ENCODE measurements around the gene FKBP3.
"Not testable (repeated sequence)": the region's sequence is repeated elsewhere in the genome, so short reads cannot be mapped to it uniquely, and the experiment has no call there.

FKBP3 gene

DNA sequence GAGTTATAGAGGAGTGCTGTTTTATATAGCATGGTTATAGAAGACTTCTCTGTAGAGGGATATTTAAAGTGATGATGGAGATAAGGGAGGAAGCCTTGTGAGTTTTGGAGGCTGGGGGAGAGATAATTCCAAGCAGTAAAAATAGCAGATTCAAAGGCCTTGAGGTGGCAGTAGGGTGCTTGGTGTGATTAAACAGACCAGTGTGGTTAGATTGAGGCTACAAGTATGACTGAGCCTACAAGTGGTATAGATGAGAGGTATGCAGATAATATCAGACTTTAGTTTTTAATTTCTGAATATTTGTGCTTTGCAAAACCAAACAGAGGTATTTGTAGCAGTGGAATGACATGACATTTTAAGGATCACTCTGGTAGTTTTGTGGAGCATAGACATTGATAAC lies 21.8 kb upstream of the FKBP3 start:
- TF ChIP-seq, protein P1, sequence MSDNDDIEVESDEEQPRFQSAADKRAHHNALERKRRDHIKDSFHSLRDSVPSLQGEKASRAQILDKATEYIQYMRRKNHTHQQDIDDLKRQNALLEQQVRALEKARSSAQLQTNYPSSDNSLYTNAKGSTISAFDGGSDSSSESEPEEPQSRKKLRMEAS (IDR thresholded peaks at IDR 0.05; ENCODE audit: low read depth, low read length): no peak
- TF ChIP-seq, protein P2, sequence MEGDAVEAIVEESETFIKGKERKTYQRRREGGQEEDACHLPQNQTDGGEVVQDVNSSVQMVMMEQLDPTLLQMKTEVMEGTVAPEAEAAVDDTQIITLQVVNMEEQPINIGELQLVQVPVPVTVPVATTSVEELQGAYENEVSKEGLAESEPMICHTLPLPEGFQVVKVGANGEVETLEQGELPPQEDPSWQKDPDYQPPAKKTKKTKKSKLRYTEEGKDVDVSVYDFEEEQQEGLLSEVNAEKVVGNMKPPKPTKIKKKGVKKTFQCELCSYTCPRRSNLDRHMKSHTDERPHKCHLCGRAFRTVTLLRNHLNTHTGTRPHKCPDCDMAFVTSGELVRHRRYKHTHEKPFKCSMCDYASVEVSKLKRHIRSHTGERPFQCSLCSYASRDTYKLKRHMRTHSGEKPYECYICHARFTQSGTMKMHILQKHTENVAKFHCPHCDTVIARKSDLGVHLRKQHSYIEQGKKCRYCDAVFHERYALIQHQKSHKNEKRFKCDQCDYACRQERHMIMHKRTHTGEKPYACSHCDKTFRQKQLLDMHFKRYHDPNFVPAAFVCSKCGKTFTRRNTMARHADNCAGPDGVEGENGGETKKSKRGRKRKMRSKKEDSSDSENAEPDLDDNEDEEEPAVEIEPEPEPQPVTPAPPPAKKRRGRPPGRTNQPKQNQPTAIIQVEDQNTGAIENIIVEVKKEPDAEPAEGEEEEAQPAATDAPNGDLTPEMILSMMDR (IDR thresholded peaks at IDR 0.05; ENCODE audit: low read depth, low read length): no peak
- TF ChIP-seq MYC (IDR thresholded peaks at IDR 0.05; ENCODE audit: low read depth, low read length) (no peak), POLR2A (IDR thresholded peaks at IDR 0.05; ENCODE audit: extremely low read depth, insufficient read length) (no peak)
- no peak overlapping the region for H3K4me3 ChIP-seq (ENCODE audit: low read depth, low read length)
- DNase-seq (ENCODE audit: low read depth): no peak

DNA sequence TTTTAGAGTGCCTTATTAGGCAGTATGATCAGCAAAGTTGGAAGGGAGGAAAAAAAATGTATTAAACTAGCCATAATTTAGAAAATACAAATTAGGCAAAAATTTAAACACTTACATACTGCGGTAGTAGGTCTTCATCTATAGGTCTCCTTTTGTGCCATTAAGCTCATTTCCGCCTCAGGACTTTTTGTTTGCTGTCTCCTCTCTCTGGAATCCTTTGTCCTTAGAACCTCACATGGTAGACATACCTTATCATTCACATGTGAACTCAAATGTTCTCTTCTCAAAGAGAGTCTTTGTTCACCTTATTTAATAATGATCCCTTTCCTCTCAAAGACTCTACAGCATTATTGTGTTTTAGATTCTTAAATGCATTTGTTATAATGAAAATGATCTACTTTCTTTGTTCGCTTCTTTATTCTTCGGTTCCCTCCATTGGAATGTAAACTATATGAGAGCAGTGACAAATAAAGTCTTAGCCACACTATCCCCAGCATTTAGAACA lies 16.2 kb upstream of the FKBP3 start:
- TF ChIP-seq POLR2A (IDR thresholded peaks at IDR 0.05; ENCODE audit: extremely low read depth, insufficient read length): no peak
- TF ChIP-seq, protein P1 (IDR thresholded peaks at IDR 0.05; ENCODE audit: low read depth, low read length): no peak
- no peak for TF ChIP-seq MYC (IDR thresholded peaks at IDR 0.05; ENCODE audit: low read depth, low read length)
- TF ChIP-seq, protein P2 (IDR thresholded peaks at IDR 0.05; ENCODE audit: low read depth, low read length): no peak
- DNase-seq (ENCODE audit: low read depth): no peak
- H3K4me3 ChIP-seq (ENCODE audit: low read depth, low read length): no peak overlapping the region

DNA sequence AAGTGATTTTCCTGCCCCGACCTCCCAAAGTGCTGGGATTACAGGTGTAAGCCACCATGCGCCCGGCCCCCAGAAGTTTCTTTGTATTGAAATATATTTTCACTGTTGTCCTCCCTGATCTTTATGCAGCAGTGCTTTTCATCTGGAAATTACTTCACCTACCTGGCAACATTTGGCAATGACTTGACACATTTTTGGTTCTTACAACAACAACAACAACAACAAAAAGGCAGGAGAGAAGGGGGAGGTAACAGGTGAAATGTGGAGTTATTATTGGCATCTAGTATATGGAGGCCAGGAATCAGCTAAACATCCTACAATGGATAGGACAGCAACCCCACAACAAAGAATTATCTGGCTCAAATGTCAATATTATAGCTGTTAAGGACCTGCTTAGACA lies 15.3 kb upstream of the FKBP3 start:
- TF ChIP-seq, protein P2 (IDR thresholded peaks at IDR 0.05; ENCODE audit: low read depth, low read length): no peak
- TF ChIP-seq POLR2A (IDR thresholded peaks at IDR 0.05; ENCODE audit: extremely low read depth, insufficient read length): no peak
- no peak for TF ChIP-seq MYC (IDR thresholded peaks at IDR 0.05; ENCODE audit: low read depth, low read length)
- TF ChIP-seq, protein P1 (IDR thresholded peaks at IDR 0.05; ENCODE audit: low read depth, low read length): no peak
- H3K4me3 ChIP-seq (ENCODE audit: low read depth, low read length): no peak overlapping the region
- DNase-seq (ENCODE audit: low read depth): no peak

DNA sequence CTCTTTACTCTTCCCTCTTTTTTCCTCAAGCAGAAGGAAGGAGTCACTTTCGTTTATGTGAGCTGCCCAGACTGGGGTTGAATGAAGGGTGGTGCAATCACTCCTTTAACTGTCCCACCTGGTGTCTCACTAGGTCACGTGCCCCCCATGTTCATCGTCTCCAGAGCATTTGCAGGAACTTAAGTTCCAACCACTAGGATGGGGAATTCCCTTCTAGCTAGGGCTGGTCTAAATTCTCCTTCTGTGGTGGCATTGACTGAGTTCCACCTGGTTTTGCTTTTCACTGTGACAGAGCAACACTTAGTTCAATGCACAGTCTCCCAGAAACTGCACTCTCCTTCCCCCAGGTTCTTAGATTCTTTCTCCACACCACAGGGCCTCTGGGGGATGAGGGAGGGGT lies 10.9 kb upstream of the FKBP3 start:
- DNase-seq (ENCODE audit: low read depth): no peak
- TF ChIP-seq, protein P1 (IDR thresholded peaks at IDR 0.05; ENCODE audit: low read depth, low read length): no peak
- TF ChIP-seq POLR2A (IDR thresholded peaks at IDR 0.05; ENCODE audit: extremely low read depth, insufficient read length) (no peak), MYC (IDR thresholded peaks at IDR 0.05; ENCODE audit: low read depth, low read length) (no peak)
- TF ChIP-seq, protein P2 (IDR thresholded peaks at IDR 0.05; ENCODE audit: low read depth, low read length): no peak
- no peak overlapping the region for H3K4me3 ChIP-seq (ENCODE audit: low read depth, low read length)

DNA sequence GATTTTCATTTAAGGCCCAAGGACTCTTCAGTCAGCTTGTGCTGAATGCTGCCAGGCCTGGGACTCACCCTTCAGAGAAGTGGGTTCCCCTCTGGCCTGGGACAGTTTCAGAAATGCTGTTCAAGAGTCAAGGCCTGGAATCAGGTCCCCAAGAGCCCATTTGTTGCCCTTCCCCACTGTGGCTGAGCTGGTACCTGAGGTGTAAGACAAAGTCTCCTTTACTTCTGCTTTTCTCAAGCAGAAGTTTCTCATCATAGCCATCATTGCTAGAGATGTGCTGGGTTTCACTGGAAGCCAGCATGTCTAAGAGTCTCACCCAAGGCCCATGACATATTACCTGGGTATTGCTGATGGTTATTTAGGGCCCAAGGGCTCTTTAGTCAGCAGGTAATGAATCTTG lies 10.4 kb upstream of the FKBP3 start:
- no peak for DNase-seq (ENCODE audit: low read depth)
- TF ChIP-seq, protein P1 (IDR thresholded peaks at IDR 0.05; ENCODE audit: low read depth, low read length): no peak
- no peak overlapping the region for H3K4me3 ChIP-seq (ENCODE audit: low read depth, low read length)

DNA sequence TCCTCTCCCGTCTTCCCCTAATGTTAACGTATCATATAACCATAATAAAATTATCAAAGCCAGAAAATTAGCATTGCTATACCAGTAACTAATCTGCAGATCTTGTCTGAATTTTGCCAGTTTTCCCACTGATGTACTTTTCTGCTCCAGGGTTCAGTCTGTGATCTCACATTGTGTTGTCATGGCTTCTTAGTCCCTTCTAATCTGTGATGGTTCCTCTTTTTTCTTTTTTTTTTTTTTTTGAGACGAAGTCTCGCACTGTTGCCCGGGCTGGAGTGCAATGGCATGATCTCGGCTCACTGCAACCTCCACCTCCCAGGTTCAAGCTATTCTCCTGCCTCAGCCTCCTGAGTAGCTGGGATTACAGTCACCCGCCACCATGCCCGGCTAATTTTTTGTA lies 7.8 kb upstream of the FKBP3 start:
- peak; percentile 14 for DNase-seq (ENCODE audit: low read depth)
- not testable (repeated sequence) for H3K4me3 ChIP-seq (ENCODE audit: low read depth, low read length)

DNA sequence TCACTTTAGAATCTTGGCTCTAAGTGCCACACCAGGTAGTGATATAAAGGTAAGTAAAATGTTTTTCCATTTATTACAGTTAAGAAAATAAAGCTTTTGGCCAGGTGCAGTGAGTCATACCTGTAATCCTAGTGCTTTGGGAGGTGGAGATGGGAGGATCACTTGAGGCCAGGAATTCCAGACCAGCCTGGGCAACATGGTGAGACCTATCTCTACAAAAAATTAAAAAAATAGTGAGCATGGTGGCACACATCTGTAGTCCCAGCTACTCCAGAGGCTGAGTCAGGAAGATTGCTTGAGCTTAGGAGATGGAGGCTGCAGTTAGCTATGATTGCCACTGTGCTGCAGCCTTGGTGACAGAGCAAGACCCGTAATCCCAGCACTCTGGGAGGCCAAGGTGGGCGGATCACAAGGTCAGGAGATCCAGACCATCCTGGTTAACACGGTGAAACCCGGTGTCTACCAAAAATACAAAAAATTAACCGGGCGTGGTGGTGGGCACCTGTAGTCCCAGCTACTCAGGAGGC lies 6.4 kb upstream of the FKBP3 start:
- no peak overlapping the region for H3K4me3 ChIP-seq (ENCODE audit: low read depth, low read length)
- TF ChIP-seq, protein P1 (IDR thresholded peaks at IDR 0.05; ENCODE audit: low read depth, low read length): no peak
- TF ChIP-seq, protein P2 (IDR thresholded peaks at IDR 0.05; ENCODE audit: low read depth, low read length): no peak
- no peak for TF ChIP-seq MYC (IDR thresholded peaks at IDR 0.05; ENCODE audit: low read depth, low read length)
- TF ChIP-seq POLR2A (IDR thresholded peaks at IDR 0.05; ENCODE audit: extremely low read depth, insufficient read length): no peak
- DNase-seq (ENCODE audit: low read depth): no peak

All from NB4 (cell line).